ENCODE measurements around the gene PSMD1.

Gene PSMD1

GRCh38 chr2:231041061-231041689 is 15.5 kb upstream of the PSMD1 start:
- no peak overlapping the region for H3K4me3 ChIP-seq (ENCODE audit: low read length)
- H2BK120ac ChIP-seq (ENCODE audit: low read depth, low read length), result no peak overlapping the region
- H3K56ac ChIP-seq (ENCODE audit: low read length), result no peak overlapping the region
- no peak overlapping the region for H4K8ac ChIP-seq (ENCODE audit: low read depth, low read length)
- no peaks in the 10 kb centered on the region for H3K36me3 ChIP-seq (ENCODE audit: control insufficient read depth, insufficient read depth, low read length)
- H2BK5ac ChIP-seq (ENCODE audit: low read length), result no peak overlapping the region
- no peak overlapping the region for H2BK15ac ChIP-seq (replicated peaks; ENCODE audit: low read depth)
- H2AK5ac ChIP-seq (ENCODE audit: low read length), result no peak overlapping the region
- no peak overlapping the region for H3K18ac ChIP-seq (ENCODE audit: low read length)
- H3K79me1 ChIP-seq (ENCODE audit: low read length), result no peaks in the 10 kb centered on the region
- no peak overlapping the region for H3K9ac ChIP-seq (ENCODE audit: low read length)
- H3K4ac ChIP-seq (ENCODE audit: low read depth, low read length), result no peak overlapping the region
- no peak overlapping the region for H3K27ac ChIP-seq (ENCODE audit: low read depth, low read length)
- no peak overlapping the region for H3K4me2 ChIP-seq (ENCODE audit: low read length)
- no peaks in the 10 kb centered on the region for H3K79me2 ChIP-seq (ENCODE audit: control insufficient read depth, insufficient read depth, low read length)
- peaks cover 18% of the 10 kb centered on the region for H3K27me3 ChIP-seq (ENCODE audit: insufficient read depth, low read length, poor library complexity)
- no peaks in the 10 kb centered on the region for H3K4me1 ChIP-seq (ENCODE audit: control insufficient read depth, low read depth, low read length)
- no peak overlapping the region for H4K5ac ChIP-seq (ENCODE audit: low read length)
- WGBS (ENCODE audit: extremely low coverage, insufficient coverage, low lambda C conversion rate), result no CpG with 5 or more reads among the region's 8 CpGs
- H3K23ac ChIP-seq (ENCODE audit: low read length), result no peak overlapping the region
- no peak for DNase-seq

- no CpG with 5 or more reads among the region's 4 CpGs for WGBS (ENCODE audit: extremely low coverage, insufficient coverage, low lambda C conversion rate)
Measured at GRCh38 chr2:231043796-231044195, 12.9 kb upstream of the PSMD1 start.

GRCh38 chr2:231046916-231047273 is 9.8 kb upstream of the PSMD1 start:
- H3K4me2 ChIP-seq (ENCODE audit: low read length), result no peak overlapping the region
- DNase-seq, result no peak
- no peak overlapping the region for H3K23ac ChIP-seq (ENCODE audit: low read length)
- H3K79me1 ChIP-seq (ENCODE audit: low read length), result no peaks in the 10 kb centered on the region
- H3K27me3 ChIP-seq (ENCODE audit: insufficient read depth, low read length, poor library complexity), result no peaks in the 10 kb centered on the region
- H2BK5ac ChIP-seq (ENCODE audit: low read length), result no peak overlapping the region
- H4K8ac ChIP-seq (ENCODE audit: low read depth, low read length), result no peak overlapping the region
- H4K5ac ChIP-seq (ENCODE audit: low read length), result no peak overlapping the region
- no peaks in the 10 kb centered on the region for H3K36me3 ChIP-seq (ENCODE audit: control insufficient read depth, insufficient read depth, low read length)
- H3K27ac ChIP-seq (ENCODE audit: low read depth, low read length), result no peak overlapping the region
- H3K4ac ChIP-seq (ENCODE audit: low read depth, low read length), result no peak overlapping the region
- no CpG with 5 or more reads among the region's 5 CpGs for WGBS (ENCODE audit: extremely low coverage, insufficient coverage, low lambda C conversion rate)
- no peak overlapping the region for H2BK120ac ChIP-seq (ENCODE audit: low read depth, low read length)
- H2BK15ac ChIP-seq (replicated peaks; ENCODE audit: low read depth), result no peak overlapping the region
- H3K79me2 ChIP-seq (ENCODE audit: control insufficient read depth, insufficient read depth, low read length), result no peaks in the 10 kb centered on the region
- no peak overlapping the region for H3K18ac ChIP-seq (ENCODE audit: low read length)
- no peak overlapping the region for H3K4me3 ChIP-seq (ENCODE audit: low read length)
- H3K56ac ChIP-seq (ENCODE audit: low read length), result no peak overlapping the region
- no peak overlapping the region for H2AK5ac ChIP-seq (ENCODE audit: low read length)
- H3K9ac ChIP-seq (ENCODE audit: low read length), result no peak overlapping the region
- no peaks in the 10 kb centered on the region for H3K4me1 ChIP-seq (ENCODE audit: control insufficient read depth, low read depth, low read length)

More at GRCh38 chr2:231043796-231044195, 12.9 kb upstream of the PSMD1 start:
- Histone ChIP-seq H3K4me3 (ENCODE audit: low read length) (no peak overlapping the region), H2BK15ac (replicated peaks; ENCODE audit: low read depth) (no peak overlapping the region), H3K79me2 (ENCODE audit: control insufficient read depth, insufficient read depth, low read length) (no peaks in the 10 kb centered on the region), H2BK5ac (ENCODE audit: low read length) (no peak overlapping the region), H3K9ac (ENCODE audit: low read length) (no peak overlapping the region), H4K5ac (ENCODE audit: low read length) (no peak overlapping the region), H3K27ac (ENCODE audit: low read depth, low read length) (no peak overlapping the region), H3K23ac (ENCODE audit: low read length) (no peak overlapping the region), H3K4me2 (ENCODE audit: low read length) (no peak overlapping the region), H3K36me3 (ENCODE audit: control insufficient read depth, insufficient read depth, low read length) (no peaks in the 10 kb centered on the region), H3K4me1 (ENCODE audit: control insufficient read depth, low read depth, low read length) (no peaks in the 10 kb centered on the region), H3K18ac (ENCODE audit: low read length) (no peak overlapping the region), H4K8ac (ENCODE audit: low read depth, low read length) (no peak overlapping the region), H2AK5ac (ENCODE audit: low read length) (no peak overlapping the region), H2BK120ac (ENCODE audit: low read depth, low read length) (no peak overlapping the region), H3K4ac (ENCODE audit: low read depth, low read length) (no peak overlapping the region), H3K79me1 (ENCODE audit: low read length) (no peaks in the 10 kb centered on the region), H3K27me3 (ENCODE audit: insufficient read depth, low read length, poor library complexity) (peaks cover 3% of the 10 kb centered on the region), H3K56ac (ENCODE audit: low read length) (no peak overlapping the region)
- no peak for DNase-seq

GRCh38 chr2:231047274-231047922 is 9.3 kb upstream of the PSMD1 start:
- H4K8ac ChIP-seq (ENCODE audit: low read depth, low read length), result no peak overlapping the region
- WGBS (ENCODE audit: extremely low coverage, insufficient coverage, low lambda C conversion rate), result no CpG with 5 or more reads among the region's 8 CpGs
- no peak overlapping the region for H2AK5ac ChIP-seq (ENCODE audit: low read length)
- no peaks in the 10 kb centered on the region for H3K36me3 ChIP-seq (ENCODE audit: control insufficient read depth, insufficient read depth, low read length)
- peaks cover 2% of the 10 kb centered on the region for H3K4me1 ChIP-seq (ENCODE audit: control insufficient read depth, low read depth, low read length)
- H4K5ac ChIP-seq (ENCODE audit: low read length), result no peak overlapping the region
- no peaks in the 10 kb centered on the region for H3K79me1 ChIP-seq (ENCODE audit: low read length)
- no peak overlapping the region for H2BK5ac ChIP-seq (ENCODE audit: low read length)
- H3K79me2 ChIP-seq (ENCODE audit: control insufficient read depth, insufficient read depth, low read length), result no peaks in the 10 kb centered on the region
- peaks cover 1% of the 10 kb centered on the region for H3K27me3 ChIP-seq (ENCODE audit: insufficient read depth, low read length, poor library complexity)
- no peak overlapping the region for H3K27ac ChIP-seq (ENCODE audit: low read depth, low read length)
- no peak overlapping the region for H3K9ac ChIP-seq (ENCODE audit: low read length)
- H3K4ac ChIP-seq (ENCODE audit: low read depth, low read length), result no peak overlapping the region
- no peak for DNase-seq
- H3K56ac ChIP-seq (ENCODE audit: low read length), result no peak overlapping the region
- no peak overlapping the region for H3K4me2 ChIP-seq (ENCODE audit: low read length)
- H2BK15ac ChIP-seq (replicated peaks; ENCODE audit: low read depth), result no peak overlapping the region
- no peak overlapping the region for H2BK120ac ChIP-seq (ENCODE audit: low read depth, low read length)
- H3K4me3 ChIP-seq (ENCODE audit: low read length), result no peak overlapping the region
- peak overlapping the region; percentile 89 for H3K23ac ChIP-seq (ENCODE audit: low read length)
- H3K18ac ChIP-seq (ENCODE audit: low read length), result no peak overlapping the region

GRCh38 chr2:231047923-231048915 is 8.4 kb upstream of the PSMD1 start:
- Histone ChIP-seq H3K4me2 (ENCODE audit: low read length) (no peak overlapping the region), H3K9ac (ENCODE audit: low read length) (no peak overlapping the region), H3K27me3 (ENCODE audit: insufficient read depth, low read length, poor library complexity) (peaks cover 1% of the 10 kb centered on the region), H3K56ac (ENCODE audit: low read length) (no peak overlapping the region), H3K36me3 (ENCODE audit: control insufficient read depth, insufficient read depth, low read length) (no peaks in the 10 kb centered on the region), H2BK15ac (replicated peaks; ENCODE audit: low read depth) (no peak overlapping the region), H3K4me1 (ENCODE audit: control insufficient read depth, low read depth, low read length) (peaks cover 2% of the 10 kb centered on the region), H3K79me1 (ENCODE audit: low read length) (no peaks in the 10 kb centered on the region), H4K8ac (ENCODE audit: low read depth, low read length) (no peak overlapping the region), H3K4me3 (ENCODE audit: low read length) (no peak overlapping the region), H3K18ac (ENCODE audit: low read length) (no peak overlapping the region), H3K79me2 (ENCODE audit: control insufficient read depth, insufficient read depth, low read length) (no peaks in the 10 kb centered on the region), H4K5ac (ENCODE audit: low read length) (no peak overlapping the region), H3K27ac (ENCODE audit: low read depth, low read length) (no peak overlapping the region), H2BK120ac (ENCODE audit: low read depth, low read length) (no peak overlapping the region), H2BK5ac (ENCODE audit: low read length) (no peak overlapping the region), H3K23ac (ENCODE audit: low read length) (no peak overlapping the region), H2AK5ac (ENCODE audit: low read length) (no peak overlapping the region), H3K4ac (ENCODE audit: low read depth, low read length) (no peak overlapping the region)
- WGBS (ENCODE audit: extremely low coverage, insufficient coverage, low lambda C conversion rate), result no CpG with 5 or more reads among the region's 10 CpGs
- no peak for DNase-seq
